ENCODE results near the gene ACVR1B. TPM values are rescaled to one million over a fixed set of nuclear protein-coding genes. Genes with fewer than 3 reads are reported as not detected.
A peak's percentile ranks its signal among the peaks of the same experiment; 100 is the strongest.

Gene ACVR1B
- total and polyA plus RNA-seq, 11 donors: 7.4 to 19.8 (median 11.6) TPM

DNA sequence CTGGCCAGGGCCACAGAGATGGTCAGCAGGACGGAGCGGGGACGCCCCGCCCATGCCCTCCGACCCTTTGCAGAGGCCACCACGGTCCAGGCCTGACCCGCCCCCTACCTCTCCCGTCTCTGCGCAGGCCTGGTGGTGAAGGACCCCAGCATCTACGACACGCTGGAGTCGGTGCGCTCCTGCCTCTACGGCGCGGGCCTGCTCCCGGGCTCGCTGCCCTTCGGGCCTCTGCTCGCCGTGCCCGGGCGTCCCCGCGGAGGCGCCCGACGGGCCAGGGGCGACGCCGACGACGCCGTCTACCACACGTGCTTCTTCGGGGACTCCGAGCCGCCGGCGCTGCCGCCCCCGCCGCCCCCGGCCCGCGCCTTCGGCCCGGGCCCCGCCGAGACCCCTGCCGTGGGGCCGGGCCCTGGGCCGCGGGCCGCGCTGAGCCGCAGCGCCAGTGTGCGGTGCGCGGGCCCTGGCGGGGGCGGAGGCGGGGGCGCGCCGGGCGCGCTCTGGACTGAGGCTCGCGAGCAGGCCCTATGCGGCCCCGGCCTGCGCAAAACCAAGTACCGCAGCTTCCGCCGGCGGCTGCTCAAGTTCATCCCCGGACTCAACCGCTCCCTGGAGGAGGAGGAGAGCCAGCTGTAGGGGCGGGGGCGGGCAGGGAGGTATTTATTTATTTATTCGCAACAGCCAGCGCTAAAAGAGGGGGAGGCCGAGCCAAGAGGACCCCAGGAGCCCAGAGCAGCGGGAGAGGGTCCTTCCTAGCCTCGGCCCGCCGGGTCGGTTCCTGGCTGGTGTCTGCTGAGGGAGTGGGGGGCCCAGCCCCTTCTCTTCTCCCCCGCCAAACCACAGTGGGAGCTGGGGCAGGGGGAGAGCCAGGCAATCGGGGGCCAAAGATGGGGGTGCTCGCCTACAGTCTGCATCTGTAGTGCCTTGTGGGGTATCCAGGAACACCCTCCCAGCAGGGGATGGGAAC is 63.4 kb downstream of the ACVR1B start:
- DNase-seq (no peak), ATAC-seq (no peak)
- H3K4me3 ChIP-seq: peak overlapping the region in 1 of 12 donors; percentile 5
- H3K27ac ChIP-seq: no peak overlapping the region
- H3K27me3 ChIP-seq: peaks cover 0 to 8% (median 0%) of the 10 kb centered on the region in 9 donors
- H3K36me3 ChIP-seq: peaks cover 0 to 50% (median 36%) of the 10 kb centered on the region in 9 donors
- H3K9me3 ChIP-seq: no peaks in the 10 kb centered on the region
- intact Hi-C loops (cut with DNase I): no loop called here
- H3K4me1 ChIP-seq: peaks cover 0 to 23% (median 16%) of the 10 kb centered on the region in 12 donors
- no peak for TF ChIP-seq POLR2A (IDR thresholded peaks at IDR 0.05)
- no peak for TF ChIP-seq CTCF (IDR thresholded peaks at IDR 0.05)
- 54 to 63% (median 60%) methylated on average over 39 to 93 of the region's 93 CpGs for WGBS, 4 donors

DNA sequence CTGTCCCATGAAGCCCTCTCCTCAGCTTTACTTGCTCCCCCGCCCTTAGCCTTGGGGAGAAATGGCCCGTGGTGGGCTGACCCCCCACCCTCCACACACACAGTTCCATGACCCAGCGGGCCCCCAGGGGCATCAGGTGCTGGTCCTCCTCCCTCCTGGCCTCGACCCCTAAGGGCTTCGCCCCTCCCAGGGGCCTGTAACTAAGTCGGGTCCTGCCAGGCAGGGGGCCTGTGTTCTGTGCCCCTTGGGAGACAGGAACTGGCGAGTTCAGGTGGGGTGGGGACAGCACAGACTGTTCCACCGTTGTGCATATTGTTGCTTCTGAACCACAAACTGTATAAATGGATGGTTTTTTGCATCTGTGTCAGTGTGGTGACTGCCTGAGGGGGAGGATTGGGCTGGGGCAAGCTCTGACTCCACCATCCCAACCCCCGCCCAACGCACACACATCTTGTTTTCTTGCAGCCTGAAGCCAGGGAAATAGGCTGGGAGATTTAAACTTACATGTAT is 64.1 kb downstream of the ACVR1B start:
- 81 to 85% (median 84%) methylated on average over 7 to 10 of the region's 10 CpGs for WGBS, 4 donors
- Histone ChIP-seq H3K27me3 (peaks cover 0 to 8% (median 0%) of the 10 kb centered on the region in 9 donors), H3K27ac (no peak overlapping the region), H3K9me3 (no peaks in the 10 kb centered on the region), H3K4me3 (no peak overlapping the region), H3K4me1 (peaks cover 0 to 19% (median 11%) of the 10 kb centered on the region in 12 donors), H3K36me3 (peaks cover 0 to 49% (median 36%) of the 10 kb centered on the region in 9 donors)
- ATAC-seq (peak in 2 of 4 donors; percentile 4 to 12), DNase-seq (peak in 1 of 5 donors; percentile 20)
- no peak for TF ChIP-seq CTCF (IDR thresholded peaks at IDR 0.05)
- TF ChIP-seq POLR2A (IDR thresholded peaks at IDR 0.05): no peak
- intact Hi-C loops (cut with DNase I): loop anchor here in 1 of 10 donors (2.0 kb wide), 1 partner anchor 21 kb away; no protein-coding TSS in a partner anchor

DNA sequence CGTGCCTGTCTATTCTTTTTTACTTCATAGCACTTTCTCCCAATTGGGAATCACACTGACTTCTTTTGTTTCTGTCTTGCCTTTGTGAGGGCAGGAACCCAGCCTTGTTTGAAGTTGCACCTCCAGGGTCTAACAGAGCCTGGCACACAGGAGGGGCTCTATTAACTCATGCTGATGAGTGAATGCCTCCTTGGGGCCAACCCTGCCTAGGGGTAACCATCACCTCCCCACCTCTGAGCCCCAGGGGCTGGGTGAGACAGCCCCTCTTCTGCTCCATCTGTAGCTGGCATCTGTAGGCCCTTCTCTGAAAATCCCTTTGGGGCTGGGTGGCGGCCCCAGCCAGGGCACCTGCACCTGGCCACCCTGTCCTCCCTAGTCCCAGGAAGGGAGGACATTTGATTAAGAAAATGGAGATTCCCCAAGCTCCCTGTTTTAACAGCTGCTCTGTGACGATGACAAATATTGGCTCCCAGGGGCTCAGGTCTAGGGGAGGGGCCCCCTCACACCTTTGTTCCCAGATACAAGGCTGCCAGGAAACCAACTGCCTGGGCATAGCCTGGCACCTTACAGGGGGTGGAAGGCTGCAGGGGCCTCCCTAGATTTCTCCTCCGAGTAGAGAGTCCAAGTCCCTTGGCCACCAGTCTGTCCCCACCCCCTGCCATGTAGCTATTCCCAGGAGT is 67.1 kb downstream of the ACVR1B start:
- ATAC-seq (no peak), DNase-seq (no peak)
- WGBS, 4 donors: 84 to 94% (median 87%) methylated on average over 1 to 4 of the region's 4 CpGs
- Histone ChIP-seq H3K36me3 (peaks cover 0 to 22% (median 10%) of the 10 kb centered on the region in 9 donors), H3K4me1 (peaks cover 0 to 18% (median 6%) of the 10 kb centered on the region in 12 donors), H3K27me3 (peaks cover 0 to 8% (median 0%) of the 10 kb centered on the region in 9 donors), H3K27ac (no peak overlapping the region), H3K4me3 (no peak overlapping the region), H3K9me3 (no peaks in the 10 kb centered on the region)
- intact Hi-C loops (cut with DNase I): no loop called here
- no peak for TF ChIP-seq POLR2A (IDR thresholded peaks at IDR 0.05)
- TF ChIP-seq CTCF (IDR thresholded peaks at IDR 0.05): no peak

All from heart left ventricle (tissue), 16 donors.